Kidney tubule cell (primary cell): ENCODE measurements around the gene RTL9.
"Not testable (repeated sequence)": the region's sequence is repeated elsewhere in the genome, so short reads cannot be mapped to it uniquely, and the experiment has no call there.

Experiments
- DNase-seq: peaks from one replicate; pipeline ENCODE4 v3.0.0-alpha.2; 2018; ENCODE audit warnings: low spot score

Gene RTL9

GRCh38 chrX:110358548-110358947 lies at the start of gene RTL9:
Gene RTL9 (plus strand): TSS chrX:110358848. CDS start chrX:110450618, 91,770 bp downstream.
- DNase-seq: no peak

GRCh38 chrX:110310000-110310790 lies 48.5 kb upstream of the RTL9 start:
- DNase-seq: no peak

GRCh38 chrX:110310896-110311295 lies 47.8 kb upstream of the RTL9 start:
- DNase-seq: no peak

GRCh38 chrX:110311437-110312230 lies 47.0 kb upstream of the RTL9 start:
- no peak for DNase-seq

- DNase-seq: no peak
These were observed 43.1 kb upstream of the RTL9 start for GRCh38 chrX:110315551-110315950.

- DNase-seq: no peak
These were observed 42.1 kb upstream of the RTL9 start for GRCh38 chrX:110316351-110317060.

GRCh38 chrX:110317061-110317819 lies 41.4 kb upstream of the RTL9 start:
- no peak for DNase-seq

- peak; percentile 85 for DNase-seq
These were observed 40.6 kb upstream of the RTL9 start, which contains the start of gene AMMECR1 for GRCh38 chrX:110317820-110318663. Gene AMMECR1 (minus strand): TSS chrX:110318085. CDS start chrX:110318071, 14 bp downstream.

- no peak for DNase-seq
These were observed 40.0 kb upstream of the RTL9 start for GRCh38 chrX:110318664-110318968.

- DNase-seq: no peak
These were observed 38.2 kb upstream of the RTL9 start for GRCh38 chrX:110320381-110320987.

GRCh38 chrX:110321081-110321480 lies 37.6 kb upstream of the RTL9 start:
- DNase-seq: no peak

GRCh38 chrX:110321670-110322069 lies 37.0 kb upstream of the RTL9 start:
- DNase-seq: no peak

GRCh38 chrX:110322603-110323002 lies 36.0 kb upstream of the RTL9 start:
- DNase-seq: no peak

GRCh38 chrX:110326712-110327111 lies 31.9 kb upstream of the RTL9 start:
- DNase-seq: no peak

GRCh38 chrX:110327336-110327735 lies 31.3 kb upstream of the RTL9 start:
- DNase-seq: no peak

GRCh38 chrX:110328613-110329012 lies 30.0 kb upstream of the RTL9 start:
- not testable (repeated sequence) for DNase-seq

GRCh38 chrX:110331444-110332030 lies 27.1 kb upstream of the RTL9 start:
- no peak for DNase-seq

GRCh38 chrX:110333458-110333857 lies 25.2 kb upstream of the RTL9 start:
- not testable (repeated sequence) for DNase-seq

GRCh38 chrX:110338935-110339334 lies 19.7 kb upstream of the RTL9 start:
- no peak for DNase-seq
